Vagina (tissue), 2 donors: ENCODE data around the gene KIAA1549. TPM values are rescaled to one million over a fixed set of nuclear protein-coding genes. Genes with fewer than 3 reads are reported as not detected.

Experiments
- DNase-seq, 2 donors: peaks; one replicate each; pipeline ENCODE4 v3.0.0-alpha.2; 2017; ENCODE audit errors: extremely low spot score in 2 of 2
- H3K27ac ChIP-seq: fragments of 200-600 bp; sonication (generic); one replicate; pipeline ENCODE4 v1.5.1; 2019
- H3K27me3 ChIP-seq: fragments of 200-600 bp; sonication (generic); one replicate; pipeline ENCODE4 v1.5.1; 2019
- H3K36me3 ChIP-seq, 2 donors: fragments of 200-600 bp; sonication (generic); one replicate each; pipeline ENCODE4 v1.5.1; 2017 to 2019
- H3K4me1 ChIP-seq: fragments of 200-600 bp; sonication (generic); one replicate; pipeline ENCODE4 v1.5.1; 2019
- H3K4me3 ChIP-seq, 2 donors: fragments of 200-600 bp; sonication (generic); 1 replicate in 1 of 2; 2 replicates in 1 of 2; pipeline ENCODE4 v1.5.1; 2016 to 2019
- H3K9me3 ChIP-seq: fragments of 200-600 bp; sonication (generic); one replicate; pipeline ENCODE4 v1.5.1; 2019
- CTCF ChIP-seq, 3 experiments: fragments of 450-650 bp in 2 of 3; fragments of 200-600 bp in 1 of 3; sonication (generic) in 1 of 3; IDR thresholded peaks; one replicate each; pipeline ENCODE4 v1.5.1; 2017 to 2019; ENCODE audit warnings: antibody characterized with exemption in 3 of 3, mild to moderate bottlenecking in 2 of 3, moderate library complexity in 2 of 3
- POLR2A ChIP-seq, 2 donors: fragments of 450-650 bp; IDR thresholded peaks; one replicate each; pipeline ENCODE4 v1.6.1; 2017; ENCODE audit warnings: antibody characterized with exemption in 2 of 2, mild to moderate bottlenecking in 2 of 2, moderate library complexity in 2 of 2
- POLR2AphosphoS5 ChIP-seq, 2 donors: sonication (generic); formaldehyde crosslinking; IDR thresholded peaks; one replicate each; pipeline ENCODE4 v1.9.0; 2017; ENCODE audit warnings: antibody characterized with exemption in 2 of 2, mild to moderate bottlenecking in 2 of 2, low read depth in 1 of 2; ENCODE audit not compliant: insufficient read depth in 1 of 2
- intact Hi-C: fragments of 100-400 bp; cut with DNase I; formaldehyde crosslinking; loops from one replicate; pipeline ENCODE4 v1.15.1; 2023
- total RNA-seq: library from RNA; depleted of rRNA; stranded (reverse); fragments of >200 nt; gene quantifications from one replicate; pipeline ENCODE4 v1.2.3, GENCODE V29; 2016

The KIAA1549 gene
- total RNA-seq, 1 donor from 2014 or later, result 2.9 TPM

- no peak for DNase-seq
- intact Hi-C loops, result no loop called here
Measured at GRCh38 chr7:138887085-138887710, 94.0 kb downstream of the KIAA1549 start.

GRCh38 chr7:138886501-138886917 lies 94.7 kb downstream of the KIAA1549 start:
- Histone ChIP-seq H3K36me3 (no peaks in the 10 kb centered on the region), H3K4me3 (no peak overlapping the region), H3K27me3 (no peaks in the 10 kb centered on the region), H3K9me3 (no peaks in the 10 kb centered on the region), H3K27ac (no peak overlapping the region), H3K4me1 (no peaks in the 10 kb centered on the region)
- no peak for TF ChIP-seq POLR2AphosphoS5 (IDR thresholded peaks at IDR 0.05; ENCODE audit: insufficient read depth in 1 of 2, low read depth in 1 of 2)
- no peak for TF ChIP-seq POLR2A (IDR thresholded peaks at IDR 0.05)
- TF ChIP-seq CTCF (IDR thresholded peaks at IDR 0.05), result peak; percentile 24 to 56 (median 31)
- DNase-seq, result no peak
- intact Hi-C loops, result no loop called here

More at GRCh38 chr7:138887085-138887710, 94.0 kb downstream of the KIAA1549 start:
- Histone ChIP-seq H3K36me3 (no peaks in the 10 kb centered on the region), H3K4me3 (no peak overlapping the region), H3K27me3 (no peaks in the 10 kb centered on the region), H3K4me1 (no peaks in the 10 kb centered on the region), H3K9me3 (no peaks in the 10 kb centered on the region), H3K27ac (no peak overlapping the region)
- TF ChIP-seq CTCF (IDR thresholded peaks at IDR 0.05), result no peak
- TF ChIP-seq POLR2A (IDR thresholded peaks at IDR 0.05), result no peak
- no peak for TF ChIP-seq POLR2AphosphoS5 (IDR thresholded peaks at IDR 0.05; ENCODE audit: insufficient read depth in 1 of 2, low read depth in 1 of 2)

- intact Hi-C loops, result no loop called here
- Histone ChIP-seq H3K27ac (no peak overlapping the region), H3K4me3 (no peak overlapping the region), H3K9me3 (no peaks in the 10 kb centered on the region), H3K27me3 (no peaks in the 10 kb centered on the region), H3K4me1 (peaks cover 9% of the 10 kb centered on the region), H3K36me3 (no peaks in the 10 kb centered on the region)
- DNase-seq, result no peak
- TF ChIP-seq POLR2AphosphoS5 (IDR thresholded peaks at IDR 0.05; ENCODE audit: insufficient read depth in 1 of 2, low read depth in 1 of 2) (no peak), POLR2A (IDR thresholded peaks at IDR 0.05) (no peak), CTCF (IDR thresholded peaks at IDR 0.05) (no peak)
Measured at GRCh38 chr7:138885383-138886147, 95.6 kb downstream of the KIAA1549 start.

GRCh38 chr7:138882249-138882648 lies 98.9 kb downstream of the KIAA1549 start:
- H3K36me3 ChIP-seq, result no peaks in the 10 kb centered on the region
- H3K9me3 ChIP-seq, result no peaks in the 10 kb centered on the region
- H3K4me1 ChIP-seq, result peaks cover 9% of the 10 kb centered on the region
- no peak overlapping the region for H3K4me3 ChIP-seq
- intact Hi-C loops, result no loop called here
- no peak for TF ChIP-seq CTCF (IDR thresholded peaks at IDR 0.05)
- no peak for TF ChIP-seq POLR2AphosphoS5 (IDR thresholded peaks at IDR 0.05; ENCODE audit: insufficient read depth in 1 of 2, low read depth in 1 of 2)
- TF ChIP-seq POLR2A (IDR thresholded peaks at IDR 0.05), result no peak
- DNase-seq, result no peak
- H3K27ac ChIP-seq, result no peak overlapping the region
- H3K27me3 ChIP-seq, result no peaks in the 10 kb centered on the region
